OCI-LY1 (cell line): Measurements from ENCODE around the gene ANGEL2.
"Not testable (repeated sequence)": the region's sequence is repeated elsewhere in the genome, so short reads cannot be mapped to it uniquely, and the experiment has no call there.

Source experiments
- H2AFZ ChIP-seq: fragments of 200-600 bp; sonication (generic), shearing (Covaris generic); 2 replicates; pipeline ENCODE4 v1.6.0; 2014; ENCODE audit warnings: antibody characterized with exemption, mild to moderate bottlenecking, low read length
- H3F3A ChIP-seq: fragments of 200-600 bp; sonication (generic), shearing (Covaris generic); 2 replicates; pipeline ENCODE4 v1.6.0; 2014; ENCODE audit warnings: mild to moderate bottlenecking, antibody characterized with exemption, low read length, moderate library complexity; ENCODE audit not compliant: insufficient read depth
- H3K27ac ChIP-seq: fragments of 200-600 bp; sonication (generic); 2 replicates; pipeline ENCODE4 v1.5.1; 2014; ENCODE audit warnings: low read length, mixed run types, mild to moderate bottlenecking, low read depth; ENCODE audit not compliant: poor library complexity, severe bottlenecking
- H3K27me3 ChIP-seq: fragments of 200-600 bp; sonication (generic); 2 replicates; pipeline ENCODE4 v1.6.0; 2014; ENCODE audit warnings: antibody characterized with exemption, mild to moderate bottlenecking, low read length, moderate library complexity; ENCODE audit not compliant: insufficient read depth
- H3K36me3 ChIP-seq: fragments of 200-600 bp; sonication (generic); 2 replicates; pipeline ENCODE4 v1.6.1; 2014; ENCODE audit warnings: mild to moderate bottlenecking, antibody characterized with exemption, low read length, moderate library complexity, mixed read lengths; ENCODE audit not compliant: insufficient read depth
- H3K4me1 ChIP-seq: fragments of 200-600 bp; sonication (generic); 2 replicates; pipeline ENCODE4 v1.5.1; 2014; ENCODE audit warnings: mild to moderate bottlenecking, low read length, moderate library complexity; ENCODE audit not compliant: insufficient read depth, severe bottlenecking
- H3K4me2 ChIP-seq: fragments of 200-600 bp; sonication (generic), shearing (Covaris generic); 2 replicates; pipeline ENCODE4 v1.6.1; 2014; ENCODE audit warnings: low read length
- H3K4me3 ChIP-seq: fragments of 200-600 bp; sonication (generic); 2 replicates; pipeline ENCODE4 v1.5.1; 2014; ENCODE audit warnings: low read length, low read depth, mild to moderate bottlenecking, mixed read lengths; ENCODE audit not compliant: poor library complexity, severe bottlenecking
- H3K79me2 ChIP-seq: fragments of 200-600 bp; shearing (Covaris generic); 2 replicates; pipeline ENCODE4 v1.6.1; 2016; ENCODE audit warnings: mixed run types, low read length, mixed read lengths; ENCODE audit not compliant: insufficient read depth
- H3K9ac ChIP-seq: fragments of 200-600 bp; sonication (generic), shearing (Covaris generic); 2 replicates; pipeline ENCODE4 v1.6.1; 2014; ENCODE audit warnings: mild to moderate bottlenecking, low read length, mixed read lengths
- H3K9me2 ChIP-seq: fragments of 200-600 bp; sonication (generic), shearing (Covaris generic); 2 replicates; pipeline ENCODE4 v1.6.1; 2014; ENCODE audit warnings: low read depth, mild to moderate bottlenecking, low read length, mixed read lengths
- H3K9me3 ChIP-seq: fragments of 200-600 bp; shearing (Covaris generic); 2 replicates; pipeline ENCODE4 v1.6.1; 2014; ENCODE audit warnings: low read length, mixed read lengths
- H4K20me1 ChIP-seq: fragments of 200-600 bp; sonication (generic), shearing (Covaris generic); 2 replicates; pipeline ENCODE4 v1.6.0; 2016; ENCODE audit warnings: mild to moderate bottlenecking, low read length; ENCODE audit not compliant: insufficient read depth
- EZH2 ChIP-seq: fragments of 200-600 bp; sonication (generic), shearing (Covaris generic); IDR thresholded peaks from 2 replicates; pipeline ENCODE4 v1.8.0; 2017; ENCODE audit warnings: borderline replicate concordance, mixed run types, mild to moderate bottlenecking, antibody characterized with exemption, low read length, moderate library complexity, mixed read lengths
- TF ChIP-seq, protein P1 (sequence below): fragments of 200-600 bp; sonication (generic), shearing (Covaris generic); IDR thresholded peaks from 2 replicates; pipeline ENCODE4 v1.5.1; 2017; ENCODE audit warnings: mild to moderate bottlenecking, antibody characterized with exemption, low read length, moderate library complexity, mixed read lengths

The ANGEL2 gene

DNA sequence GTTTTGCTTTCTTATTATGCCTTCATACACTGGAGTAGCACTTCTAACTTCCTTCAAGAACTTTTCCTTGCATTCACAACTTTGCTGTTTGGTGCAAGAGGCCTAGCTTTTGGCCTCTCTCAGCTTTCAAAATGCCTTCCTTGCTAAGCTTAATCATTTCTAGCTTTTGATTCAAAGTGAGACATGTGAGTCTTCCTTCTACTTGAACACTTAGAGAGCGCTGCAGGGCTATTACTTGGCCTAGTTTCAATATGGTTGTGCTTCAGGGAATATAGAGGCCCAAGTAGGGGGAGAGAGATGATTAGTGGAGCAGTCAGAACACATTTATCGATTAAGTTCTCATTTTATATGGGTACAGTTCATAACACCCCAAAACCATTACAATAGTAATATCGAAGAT is 12.4 kb downstream of the ANGEL2 start:
- H3K9me3 ChIP-seq, result no peaks in the 10 kb centered on the region
- H4K20me1 ChIP-seq, result no peaks in the 10 kb centered on the region
- H2AFZ ChIP-seq, result no peak overlapping the region
- H3K4me2 ChIP-seq, result no peak overlapping the region
- peaks cover 64% of the 10 kb centered on the region for H3K36me3 ChIP-seq
- H3K27me3 ChIP-seq, result no peaks in the 10 kb centered on the region
- H3K79me2 ChIP-seq, result no peaks in the 10 kb centered on the region
- H3K4me3 ChIP-seq, result no peak overlapping the region
- no peak for TF ChIP-seq EZH2
- TF ChIP-seq, protein P1, sequence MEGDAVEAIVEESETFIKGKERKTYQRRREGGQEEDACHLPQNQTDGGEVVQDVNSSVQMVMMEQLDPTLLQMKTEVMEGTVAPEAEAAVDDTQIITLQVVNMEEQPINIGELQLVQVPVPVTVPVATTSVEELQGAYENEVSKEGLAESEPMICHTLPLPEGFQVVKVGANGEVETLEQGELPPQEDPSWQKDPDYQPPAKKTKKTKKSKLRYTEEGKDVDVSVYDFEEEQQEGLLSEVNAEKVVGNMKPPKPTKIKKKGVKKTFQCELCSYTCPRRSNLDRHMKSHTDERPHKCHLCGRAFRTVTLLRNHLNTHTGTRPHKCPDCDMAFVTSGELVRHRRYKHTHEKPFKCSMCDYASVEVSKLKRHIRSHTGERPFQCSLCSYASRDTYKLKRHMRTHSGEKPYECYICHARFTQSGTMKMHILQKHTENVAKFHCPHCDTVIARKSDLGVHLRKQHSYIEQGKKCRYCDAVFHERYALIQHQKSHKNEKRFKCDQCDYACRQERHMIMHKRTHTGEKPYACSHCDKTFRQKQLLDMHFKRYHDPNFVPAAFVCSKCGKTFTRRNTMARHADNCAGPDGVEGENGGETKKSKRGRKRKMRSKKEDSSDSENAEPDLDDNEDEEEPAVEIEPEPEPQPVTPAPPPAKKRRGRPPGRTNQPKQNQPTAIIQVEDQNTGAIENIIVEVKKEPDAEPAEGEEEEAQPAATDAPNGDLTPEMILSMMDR, result no peak
- H3F3A ChIP-seq, result no peaks in the 10 kb centered on the region
- H3K27ac ChIP-seq, result no peak overlapping the region
- H3K4me1 ChIP-seq, result no peaks in the 10 kb centered on the region
- H3K9me2 ChIP-seq, result no peaks in the 10 kb centered on the region
- H3K9ac ChIP-seq, result no peak overlapping the region

DNA sequence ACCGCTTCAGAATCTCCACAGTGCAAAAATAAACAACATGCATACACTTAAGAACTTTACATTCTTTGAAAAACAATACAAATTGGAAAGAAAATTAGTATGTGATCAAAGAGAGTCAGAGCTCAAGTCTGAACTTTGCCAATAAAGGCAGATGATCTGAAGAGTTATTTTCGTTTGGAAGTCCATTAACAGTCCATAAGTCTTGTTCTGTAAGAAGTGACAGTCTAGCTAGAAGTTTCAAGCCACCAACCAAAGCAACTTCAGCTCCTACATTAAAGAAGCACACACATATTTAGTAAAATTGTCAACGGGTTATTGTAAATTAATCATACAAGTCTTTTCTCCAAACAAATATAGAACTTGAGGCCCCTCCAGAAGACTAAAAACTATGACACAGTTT is 20.7 kb downstream of the ANGEL2 start:
- Histone ChIP-seq H3K9me3 (no peaks in the 10 kb centered on the region), H3K27ac (no peak overlapping the region), H3K4me1 (no peaks in the 10 kb centered on the region), H3K4me3 (no peak overlapping the region), H4K20me1 (no peaks in the 10 kb centered on the region), H3K4me2 (no peak overlapping the region), H3K79me2 (no peaks in the 10 kb centered on the region), H2AFZ (no peak overlapping the region), H3F3A (peaks cover 4% of the 10 kb centered on the region; the same call in 1 of the 2 replicates), H3K36me3 (peaks cover 39% of the 10 kb centered on the region; the same call in 1 of the 2 replicates), H3K27me3 (no peaks in the 10 kb centered on the region), H3K9ac (no peak overlapping the region), H3K9me2 (no peaks in the 10 kb centered on the region)
- TF ChIP-seq, protein P1, result no peak
- TF ChIP-seq EZH2, result no peak

DNA sequence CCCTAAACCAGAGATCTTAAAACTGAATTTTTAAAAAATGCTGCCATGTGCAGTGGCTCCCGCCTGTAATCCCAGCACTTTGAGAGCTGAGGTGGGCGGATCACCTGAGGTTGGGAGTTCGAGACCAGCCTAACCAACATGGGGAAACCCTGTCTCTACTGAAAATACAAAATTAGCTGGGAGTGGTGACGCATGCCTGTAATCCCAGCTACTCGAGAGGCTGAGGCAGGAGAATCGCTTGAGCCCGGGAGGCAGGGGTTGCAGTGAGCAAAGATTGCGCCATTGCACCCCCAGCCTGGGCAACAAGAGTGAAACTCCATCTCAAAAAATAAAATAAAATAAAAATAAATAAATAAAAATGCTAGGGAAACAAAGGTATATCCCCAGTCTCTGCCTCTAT is 21.7 kb downstream of the ANGEL2 start:
- not testable (repeated sequence) for H3K79me2 ChIP-seq, H3K9me2 ChIP-seq, H3K27ac ChIP-seq, H4K20me1 ChIP-seq, H3K9me3 ChIP-seq, H3F3A ChIP-seq, H3K27me3 ChIP-seq, H3K4me1 ChIP-seq, H3K9ac ChIP-seq, H3K4me3 ChIP-seq, H3K4me2 ChIP-seq, H2AFZ ChIP-seq
- H3K36me3 ChIP-seq, result peaks cover 34% of the 10 kb centered on the region; the same call in 1 of the 2 replicates

DNA sequence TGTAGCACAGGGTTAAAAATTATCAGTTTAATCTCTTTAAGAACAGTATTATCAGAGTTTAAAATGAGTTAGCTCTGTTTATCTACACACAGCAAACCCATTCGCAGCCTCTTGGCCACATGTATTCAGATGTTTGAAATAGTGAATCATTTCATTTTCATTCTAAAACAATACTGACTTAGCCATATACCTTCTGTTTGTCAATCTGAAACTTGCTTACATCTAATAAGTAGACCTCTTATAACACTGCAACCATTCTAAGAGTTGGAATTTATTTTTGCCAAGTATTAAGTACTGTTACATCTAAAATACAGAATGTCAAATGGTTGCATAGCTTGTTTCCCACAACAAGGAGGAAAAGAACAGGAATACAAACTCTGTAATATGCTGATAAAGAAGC is 25.4 kb downstream of the ANGEL2 start:
- no peak overlapping the region for H3K4me2 ChIP-seq
- TF ChIP-seq, protein P1, result no peak
- TF ChIP-seq EZH2, result no peak
- no peaks in the 10 kb centered on the region for H3K9me3 ChIP-seq
- H3K36me3 ChIP-seq, result peaks cover 17% of the 10 kb centered on the region; the same call in 1 of the 2 replicates
- peaks cover 4% of the 10 kb centered on the region; the same call in 1 of the 2 replicates for H3F3A ChIP-seq
- H3K4me1 ChIP-seq, result no peaks in the 10 kb centered on the region
- no peak overlapping the region for H3K9ac ChIP-seq
- no peak overlapping the region for H2AFZ ChIP-seq
- H3K4me3 ChIP-seq, result no peak overlapping the region
- H3K9me2 ChIP-seq, result no peaks in the 10 kb centered on the region
- H3K27me3 ChIP-seq, result no peaks in the 10 kb centered on the region
- H3K27ac ChIP-seq, result no peak overlapping the region
- H4K20me1 ChIP-seq, result no peaks in the 10 kb centered on the region
- no peaks in the 10 kb centered on the region for H3K79me2 ChIP-seq
